COR-L47 (cell line): ENCODE results near the gene RASSF8.

Experiments used
- DNase-seq: peaks from one replicate; lab custom pipeline; 2025; lab: John Stamatoyannopoulos, UW

Gene RASSF8

DNA sequence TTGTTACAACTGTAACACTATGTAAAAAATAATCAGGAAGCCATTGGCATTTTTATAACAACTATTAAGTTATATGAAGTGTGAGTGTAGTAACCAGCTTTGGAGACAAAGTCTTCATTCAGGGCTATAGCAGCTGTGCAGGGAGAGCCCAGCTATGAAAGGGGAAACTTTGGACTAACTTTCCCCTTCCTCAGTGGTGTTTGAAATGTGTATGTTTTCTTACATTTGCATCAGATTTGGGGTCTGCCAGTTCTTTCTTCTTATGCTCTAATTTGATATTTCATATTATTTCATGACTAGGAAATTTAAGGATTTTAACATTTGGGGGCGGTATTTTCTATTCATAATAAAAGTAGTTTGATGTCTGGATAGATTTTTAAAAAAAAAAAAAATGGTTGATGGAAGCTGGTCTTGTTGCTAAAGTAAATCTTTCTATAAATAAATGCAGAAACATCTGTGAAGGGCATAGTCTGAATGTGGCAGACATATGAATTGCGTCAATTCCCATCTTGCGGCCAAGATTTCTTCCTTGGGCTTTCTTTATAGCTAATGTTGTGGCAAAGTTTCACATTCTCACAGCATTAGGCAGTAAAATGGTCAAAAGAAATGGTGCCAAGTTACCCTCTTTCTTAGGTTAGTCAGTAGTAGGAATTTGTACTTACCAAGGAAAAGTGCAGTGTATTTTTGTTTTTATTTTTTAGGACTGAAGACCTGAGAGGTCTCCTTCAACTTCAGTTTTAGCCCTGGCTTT, 35.6 kb downstream of the RASSF8 start:
- no peak for DNase-seq

DNA sequence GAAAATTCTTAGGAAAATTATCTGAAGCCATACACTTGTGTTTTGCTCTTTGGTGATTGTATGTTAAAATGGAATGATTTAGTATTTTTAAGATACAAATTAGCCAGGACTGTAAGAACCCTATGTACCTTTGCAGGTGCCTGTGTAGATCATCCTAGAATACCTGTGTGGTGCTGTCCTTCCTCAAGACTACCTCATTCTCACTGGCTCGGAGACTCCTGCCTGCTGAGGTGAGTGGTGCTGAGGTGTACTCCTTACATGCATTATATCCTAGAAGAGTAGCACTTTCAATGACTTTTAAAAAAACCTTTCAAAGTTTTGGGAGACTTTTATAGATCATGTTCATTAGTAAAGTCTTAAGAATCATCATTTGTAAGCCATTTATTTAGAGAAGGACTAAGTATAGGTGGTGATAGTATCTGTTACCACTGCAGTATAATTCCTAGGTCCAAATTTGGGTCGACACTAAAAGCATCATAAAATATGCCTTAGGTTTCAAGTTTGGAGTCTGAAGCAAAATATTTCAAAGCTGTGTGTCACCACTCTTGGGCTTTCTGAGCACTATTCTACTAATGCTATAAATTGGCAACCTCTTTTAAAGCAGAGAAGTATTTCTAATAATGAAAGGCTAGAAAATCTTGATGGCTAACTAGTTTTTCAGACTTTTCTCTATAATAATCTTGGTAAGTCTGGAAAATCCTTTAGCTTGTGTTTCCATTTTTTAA, 36.6 kb downstream of the RASSF8 start:
- no peak for DNase-seq

DNA sequence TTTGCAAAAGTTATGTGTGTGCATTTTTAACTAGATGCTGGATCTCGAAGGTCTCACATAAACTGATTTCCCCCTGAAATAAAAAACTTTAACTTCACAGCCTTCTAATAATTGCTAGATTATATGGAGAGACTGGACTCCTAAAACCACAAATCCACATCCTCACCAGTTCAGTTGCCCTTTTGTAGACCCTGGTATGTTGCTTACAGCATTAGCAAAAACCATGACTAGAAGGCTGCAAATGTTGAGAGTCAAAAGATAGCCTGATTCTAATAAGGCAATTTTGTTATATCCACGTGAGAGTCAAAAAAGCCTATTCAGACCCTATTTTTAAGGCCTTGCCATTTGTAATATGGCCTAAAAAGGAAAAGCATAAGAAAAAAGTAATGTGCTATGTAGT, 37.4 kb downstream of the RASSF8 start:
- DNase-seq = no peak

GRCh38 chr12:25996677-25997076, 38.2 kb downstream of the RASSF8 start:
- DNase-seq = no peak

DNA sequence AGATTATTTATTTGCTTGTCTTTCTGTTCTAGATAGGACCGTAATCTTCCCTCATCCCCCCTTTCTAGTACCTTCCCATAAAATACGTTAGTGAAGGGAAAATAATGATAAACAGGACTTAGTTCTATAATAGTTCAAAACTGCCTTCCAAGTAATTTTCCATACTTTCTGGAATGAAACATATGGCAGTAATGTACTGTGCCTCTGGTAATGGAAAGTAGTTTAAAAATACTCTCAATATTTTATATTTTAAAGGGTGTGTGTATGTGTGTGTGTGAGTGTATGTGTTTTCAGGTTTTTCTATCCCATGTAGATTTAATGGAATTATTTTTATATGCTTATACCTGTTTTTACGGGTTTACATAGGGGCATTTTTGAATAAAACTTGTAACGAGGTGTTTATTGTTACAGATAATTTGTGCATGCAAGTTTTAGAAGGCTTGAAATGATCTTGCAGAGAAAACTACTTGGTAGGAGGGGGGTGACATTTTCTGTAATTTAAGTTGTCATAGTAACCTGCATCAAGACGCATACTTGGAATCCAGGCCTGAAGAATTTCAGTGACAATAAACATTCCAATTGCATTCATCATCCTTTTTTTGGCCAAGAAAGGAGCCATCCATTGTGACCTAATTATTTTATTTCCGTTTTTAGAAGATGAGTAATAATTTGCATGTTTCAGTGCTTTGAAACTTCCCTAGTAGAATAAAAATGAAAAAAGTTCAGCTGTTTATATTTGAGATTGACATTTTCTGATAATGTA, 38.9 kb downstream of the RASSF8 start:
- no peak for DNase-seq

GRCh38 chr12:26000898-26001297, 42.4 kb downstream of the RASSF8 start:
- DNase-seq = no peak

GRCh38 chr12:26001530-26001929, 43.0 kb downstream of the RASSF8 start:
- DNase-seq = no peak

DNA sequence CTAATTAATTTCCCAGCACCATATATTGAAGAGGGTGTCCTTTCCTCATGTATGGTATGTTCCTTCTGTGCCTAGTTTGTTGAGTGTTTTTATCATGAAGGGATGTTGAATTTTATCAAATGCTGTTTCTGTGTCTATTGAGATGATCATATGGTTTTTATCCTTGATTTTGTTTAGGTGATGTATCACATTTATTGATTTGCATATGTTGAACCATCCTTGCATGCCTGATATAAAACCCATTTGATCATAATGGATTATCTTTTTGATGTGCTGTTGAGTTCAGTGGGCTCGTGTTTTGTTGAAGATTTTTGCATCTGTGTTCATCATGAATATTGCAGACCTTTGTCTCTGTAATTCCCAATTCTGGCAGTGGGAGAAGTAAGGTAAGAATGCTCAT, 44.6 kb downstream of the RASSF8 start:
- DNase-seq = no peak

DNA sequence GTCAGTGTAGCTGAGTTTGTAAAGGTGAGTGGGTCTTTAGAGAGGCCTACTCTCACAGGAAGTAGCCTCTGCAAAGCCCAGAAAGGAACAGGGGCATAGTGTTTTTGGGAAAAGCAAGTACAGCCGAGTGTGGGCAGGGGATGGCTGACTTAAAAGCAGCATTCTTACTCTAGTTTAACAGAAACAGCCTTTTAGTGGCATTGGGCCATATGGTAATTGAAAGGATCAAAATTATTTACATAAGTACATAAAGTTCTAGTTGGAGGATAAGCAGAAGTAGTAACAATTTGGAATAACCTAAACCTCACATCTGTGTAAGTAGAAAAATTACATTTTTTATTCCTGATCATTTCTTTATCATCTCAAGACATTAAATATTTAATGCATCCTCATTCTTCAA, 49.1 kb downstream of the RASSF8 start:
- no peak for DNase-seq

DNA sequence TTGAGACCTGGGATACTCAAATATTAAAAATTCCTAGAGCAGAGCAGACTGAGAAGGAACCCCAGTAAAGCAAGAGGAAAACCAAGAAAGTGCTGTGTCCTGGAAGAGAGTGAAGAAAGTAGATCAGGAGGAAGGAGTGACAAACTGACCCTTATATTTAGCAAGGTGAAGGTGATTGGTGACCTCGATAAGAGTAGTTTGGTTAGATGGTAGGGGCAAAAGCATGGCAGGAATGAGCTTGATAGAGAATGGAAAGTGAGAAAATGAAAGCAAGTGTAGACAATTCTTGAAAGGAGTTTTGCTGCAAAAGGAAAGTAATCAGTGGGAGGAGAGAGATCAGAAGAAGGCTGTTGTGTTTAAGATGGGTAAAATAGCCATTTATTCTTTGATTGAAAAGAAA, 51.1 kb downstream of the RASSF8 start:
- no peak for DNase-seq

GRCh38 chr12:26010293-26010821, 51.9 kb downstream of the RASSF8 start:
- no peak for DNase-seq

GRCh38 chr12:26011099-26011498, 52.6 kb downstream of the RASSF8 start:
- DNase-seq = no peak

GRCh38 chr12:26014085-26014484, 55.6 kb downstream of the RASSF8 start:
- no peak for DNase-seq

DNA sequence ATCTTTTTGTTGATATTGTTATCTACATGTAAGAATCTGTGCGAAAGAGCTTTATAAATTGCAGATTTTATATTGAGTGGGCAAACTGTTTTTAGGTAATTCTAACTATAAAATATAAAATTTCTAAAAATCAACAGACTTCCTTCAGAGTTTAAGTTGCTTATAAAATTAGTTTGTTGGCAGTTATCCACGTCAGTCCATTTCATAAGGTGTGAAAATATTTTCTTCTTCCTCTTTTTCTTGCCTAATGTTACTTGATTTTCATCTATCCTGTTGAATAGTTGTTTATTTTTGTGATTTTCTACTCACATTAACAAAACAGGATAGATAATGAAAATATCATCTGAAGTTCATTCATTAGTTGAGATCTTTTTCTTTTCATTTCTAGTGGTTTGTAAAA, 58.0 kb downstream of the RASSF8 start:
- no peak for DNase-seq

GRCh38 chr12:26017484-26018211, 59.2 kb downstream of the RASSF8 start:
- DNase-seq = no peak

DNA sequence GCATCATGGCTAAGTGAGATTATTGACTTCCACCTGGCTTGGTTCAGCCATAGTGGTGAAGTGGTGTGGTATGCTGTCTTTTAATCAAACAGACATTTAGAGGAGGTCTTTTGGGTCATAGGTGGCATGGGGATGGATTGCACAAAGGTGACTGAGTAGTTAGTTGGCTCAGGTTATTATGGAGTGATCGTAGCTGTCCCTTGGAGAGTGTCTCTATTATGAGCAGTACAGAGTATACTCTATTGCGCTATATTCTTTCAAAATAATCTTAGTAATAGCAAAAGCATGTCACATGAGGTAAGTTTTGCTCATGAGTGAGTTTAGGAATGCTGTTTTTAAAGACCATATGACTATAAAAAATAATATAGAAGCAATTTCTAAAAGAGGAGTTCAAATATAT, 60.4 kb downstream of the RASSF8 start:
- no peak for DNase-seq

DNA sequence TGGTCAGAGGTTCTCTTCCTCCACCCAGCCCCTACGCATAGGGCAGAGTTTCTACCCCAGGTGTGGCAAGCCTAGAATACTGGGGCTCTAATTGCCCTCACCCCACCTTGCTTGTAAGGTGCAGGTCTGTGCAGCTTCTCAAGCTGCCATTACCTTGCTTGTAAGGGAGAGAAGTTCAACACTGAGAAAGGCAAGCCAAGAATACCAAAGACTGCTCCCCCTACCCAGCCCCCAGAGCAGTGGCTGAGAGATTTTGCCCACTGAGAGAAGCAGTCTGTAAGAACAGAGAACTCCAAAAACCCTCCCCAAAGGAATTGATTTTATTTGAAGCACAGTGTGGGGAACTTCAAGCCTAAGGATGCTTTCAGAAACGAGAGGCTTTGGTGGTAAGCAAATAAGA, 63.1 kb downstream of the RASSF8 start:
- no peak for DNase-seq

DNA sequence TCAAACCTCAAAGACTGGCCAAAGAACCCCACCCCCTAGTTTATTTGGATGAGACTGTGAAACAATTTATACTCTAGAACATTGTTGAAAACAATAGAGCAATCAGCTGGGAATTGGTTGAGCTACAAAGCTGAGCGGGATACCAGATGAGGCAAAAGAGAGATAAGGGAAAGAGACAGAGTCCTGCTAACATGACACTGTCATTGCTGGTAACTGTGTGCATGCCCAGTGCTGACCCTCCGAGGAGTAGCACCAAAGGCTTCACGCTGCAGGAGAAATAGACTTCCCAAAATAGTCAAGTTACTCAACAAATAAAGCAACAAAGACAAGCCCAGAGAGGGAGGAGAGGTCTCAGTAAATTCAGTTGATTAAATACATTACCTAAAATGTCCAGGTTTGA, 63.6 kb downstream of the RASSF8 start:
- DNase-seq = no peak

DNA sequence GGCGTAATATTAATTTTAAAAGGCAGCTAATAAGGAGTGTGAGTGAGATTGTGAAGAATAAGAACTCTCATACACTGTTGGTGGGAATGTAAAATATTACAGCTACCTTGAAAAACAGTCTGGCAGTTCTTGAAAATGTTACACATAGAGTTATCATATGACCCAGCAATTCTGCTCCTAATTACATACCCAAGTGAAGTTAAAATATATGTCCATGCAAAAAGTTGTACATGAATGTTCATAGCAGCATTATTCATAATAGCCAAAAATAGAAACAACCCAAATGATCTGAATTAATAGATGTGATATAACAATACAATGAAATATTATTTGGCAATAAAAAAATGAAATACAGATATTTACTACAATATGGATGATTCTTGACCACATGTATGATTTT, 68.2 kb downstream of the RASSF8 start:
- no peak for DNase-seq

DNA sequence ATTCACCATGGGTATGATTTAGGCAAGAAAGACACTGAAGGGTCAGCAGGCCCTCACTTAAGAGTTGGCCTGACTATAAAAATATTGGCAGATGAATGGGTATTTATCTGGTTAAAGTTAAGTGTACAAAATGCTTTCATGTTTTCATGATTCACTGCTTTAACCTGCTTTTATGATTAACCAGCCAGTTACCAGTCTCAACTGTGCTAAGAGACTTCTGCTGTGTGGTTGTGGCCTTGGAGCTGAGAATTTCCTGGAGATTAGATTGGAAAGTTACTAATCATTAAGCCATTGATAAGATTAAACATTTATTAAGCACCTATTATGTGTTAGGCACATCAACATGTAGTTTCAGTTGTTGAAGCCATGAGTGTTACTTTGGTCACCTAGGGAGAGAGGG, 68.9 kb downstream of the RASSF8 start:
- DNase-seq = no peak

GRCh38 chr12:26028953-26029735, 70.7 kb downstream of the RASSF8 start:
- DNase-seq = no peak

GRCh38 chr12:26029736-26030022, 71.2 kb downstream of the RASSF8 start:
- DNase-seq = no peak
